Left lung (tissue), 10 donors: ENCODE data around the gene KAT8. TPM values are rescaled to one million over a fixed set of nuclear protein-coding genes. Genes with fewer than 3 reads are reported as not detected.
"Not testable (repeated sequence)": the region's sequence is repeated elsewhere in the genome, so short reads cannot be mapped to it uniquely, and the experiment has no call there.

Experiments used
- ATAC-seq: fragments of 200-7000 bp; cut with Tn5 transposase; one replicate; pipeline ENCODE4 v1.9.1; 2020; ENCODE audit warnings: moderate library complexity
- DNase-seq, 4 donors: peaks; one replicate each; pipeline ENCODE4 v3.0.0-alpha.2; 2013 to 2020
- H3K27ac ChIP-seq, 2 donors: fragments of 200-600 bp; sonication (generic) in 1 of 2; one replicate each; pipeline versions ENCODE4 v1.5.0 to v1.8.0; 2020 to 2021
- H3K27me3 ChIP-seq, 2 donors: fragments of 200-600 bp; sonication (generic) in 1 of 2; one replicate each; pipeline versions ENCODE4 v1.5.0 to v1.8.0; 2020 to 2021
- H3K36me3 ChIP-seq, 2 donors: fragments of 200-600 bp; sonication (generic) in 1 of 2; one replicate each; pipeline versions ENCODE4 v1.5.0 to v1.8.0; 2020 to 2021
- H3K4me1 ChIP-seq, 2 donors: fragments of 200-600 bp; one replicate each; pipeline ENCODE4 v1.8.0; 2021
- H3K4me3 ChIP-seq, 2 donors: fragments of 200-600 bp; sonication (generic) in 1 of 2; one replicate each; pipeline versions ENCODE4 v1.5.0 to v1.8.0; 2020 to 2021; ENCODE audit warnings: mild to moderate bottlenecking in 1 of 2
- H3K9me3 ChIP-seq, 2 donors: fragments of 200-600 bp; sonication (generic) in 1 of 2; one replicate each; pipeline versions ENCODE4 v1.5.0 to v1.8.0; 2020 to 2021
- CTCF ChIP-seq, 2 donors: fragments of 200-600 bp; sonication (generic) in 1 of 2; IDR thresholded peaks; one replicate each; pipeline versions ENCODE4 v1.5.0 to v1.8.0; 2021; ENCODE audit warnings: antibody characterized with exemption in 2 of 2
- intact Hi-C, 2 donors: fragments of 100-400 bp; cut with DNase I; formaldehyde crosslinking; loops; one replicate each; pipeline versions ENCODE4 v1.11.2 to v1.14.2; 2022
- polyA plus RNA-seq, 6 donors: library from polyadenylated mRNA; unstranded; fragments of 120-200 nt; gene quantifications; one replicate each; pipeline ENCODE4 v1.2.1, GENCODE V29; 2013; ENCODE audit not compliant: insufficient read length in 6 of 6
- total RNA-seq, 2 donors: library from RNA; stranded (reverse); fragmentation: NEBNext Ultra II Directional; extraction: Animal tissue kit (Norgen Biotek cat#: 25700); gene quantifications; one replicate each; pipeline ENCODE4 v1.2.1, GENCODE V29; 2021
- donor health status: DM: no; HTN: yes; CAD: no.
- donor health status: DM: no; HTN: no; CAD: no.

KAT8 gene
- total and polyA plus RNA-seq, 8 donors = 49.8 to 74.6 (median 61.0) TPM

- intact Hi-C loops = no loop called here
These were observed 18.8 kb downstream of the KAT8 start for GRCh38 chr16:31136287-31136662.

GRCh38 chr16:31136822-31137499 lies 19.5 kb downstream of the KAT8 start:
- H3K9me3 ChIP-seq, ATAC-seq, intact Hi-C loops, H3K36me3 ChIP-seq, H3K27ac ChIP-seq, H3K4me3 ChIP-seq, H3K27me3 ChIP-seq: not testable (repeated sequence)
- H3K4me1 ChIP-seq = peaks cover 11 to 59% of the 10 kb centered on the region in 2 donors
- DNase-seq = peak in 1 of 4 donors; percentile 33

More at GRCh38 chr16:31136287-31136662, 18.8 kb downstream of the KAT8 start:
- Histone ChIP-seq H3K36me3 (peaks cover 0 to 13% of the 10 kb centered on the region in 2 donors), H3K4me3 (no peak overlapping the region), H3K27ac (no peak overlapping the region), H3K9me3 (no peaks in the 10 kb centered on the region), H3K27me3 (peaks cover 0 to 8% of the 10 kb centered on the region in 2 donors), H3K4me1 (peaks cover 4 to 59% of the 10 kb centered on the region in 2 donors)
- TF ChIP-seq CTCF (IDR thresholded peaks at IDR 0.05) = no peak
- DNase-seq (peak in 1 of 4 donors; percentile 37), ATAC-seq (no peak)

- Histone ChIP-seq H3K4me3 (peak overlapping the region in 1 of 2 donors; percentile 14), H3K27ac (peak overlapping the region; percentile 66 to 69), H3K4me1 (peaks cover 8 to 51% of the 10 kb centered on the region in 2 donors), H3K9me3 (no peaks in the 10 kb centered on the region), H3K36me3 (no peaks in the 10 kb centered on the region), H3K27me3 (peaks cover 0 to 8% of the 10 kb centered on the region in 2 donors)
- ATAC-seq (peak; percentile 35), DNase-seq (peak in 3 of 4 donors; percentile 84 to 89 (median 85))
- intact Hi-C loops = no loop called here
- no peak for TF ChIP-seq CTCF (IDR thresholded peaks at IDR 0.05)
These were observed 21.4 kb downstream of the KAT8 start for GRCh38 chr16:31138621-31139578.

GRCh38 chr16:31141071-31141469 lies 23.6 kb downstream of the KAT8 start:
- ATAC-seq, H3K4me3 ChIP-seq, H3K9me3 ChIP-seq, DNase-seq, H3K27me3 ChIP-seq, intact Hi-C loops, H3K36me3 ChIP-seq: not testable (repeated sequence)
- peaks cover 8 to 38% of the 10 kb centered on the region in 2 donors for H3K4me1 ChIP-seq
- peak overlapping the region; percentile 87 to 92 for H3K27ac ChIP-seq

GRCh38 chr16:31141489-31142108 lies 24.1 kb downstream of the KAT8 start:
- H3K27ac ChIP-seq = peak overlapping the region; percentile 87 to 92
- peak; percentile 6 for ATAC-seq
- H3K9me3 ChIP-seq = no peaks in the 10 kb centered on the region
- DNase-seq = peak in 1 of 4 donors; percentile 73
- intact Hi-C loops = no loop called here
- H3K4me3 ChIP-seq = peak overlapping the region in 1 of 2 donors; percentile 46
- H3K4me1 ChIP-seq = peaks cover 8 to 38% of the 10 kb centered on the region in 2 donors
- no peak for TF ChIP-seq CTCF (IDR thresholded peaks at IDR 0.05)
- no peaks in the 10 kb centered on the region for H3K36me3 ChIP-seq
- H3K27me3 ChIP-seq = no peaks in the 10 kb centered on the region
